NOMO-1 (cell line): ENCODE results near the gene SNX10.

Source experiments
- DNase-seq, 2 experiments: peaks; one replicate each; lab custom pipeline; 2025; ENCODE audit not compliant: unreplicated experiment in 2 of 2; lab: John Stamatoyannopoulos, UW

The SNX10 gene

DNA sequence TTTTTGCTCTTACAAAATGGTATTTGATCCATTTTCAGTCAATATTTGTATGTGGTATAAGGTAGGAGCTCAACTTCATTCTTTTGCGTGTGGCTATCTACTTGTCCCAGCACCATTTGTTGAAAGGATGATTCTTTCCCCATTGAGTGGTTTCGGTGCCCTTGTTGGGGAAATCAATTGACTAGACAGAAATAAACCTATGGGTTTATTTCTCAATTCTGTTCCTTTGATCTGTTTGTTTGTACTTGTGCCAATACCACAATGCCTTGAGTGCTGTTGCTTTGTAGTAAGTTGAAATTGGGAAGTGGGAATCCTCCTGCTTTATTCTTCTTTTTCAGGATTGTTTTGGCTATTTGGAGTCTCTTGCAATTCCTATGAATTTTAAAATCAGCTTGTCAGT, 41.0 kb downstream of the SNX10 start:
- peak in 1 of 2 experiments; percentile 31 for DNase-seq

GRCh38 chr7:26334166-26334859, 42.7 kb downstream of the SNX10 start:
- DNase-seq: peak in 1 of 2 experiments; percentile 48

GRCh38 chr7:26337232-26337865, 45.7 kb downstream of the SNX10 start:
- DNase-seq: peak in 1 of 2 experiments; percentile 70

GRCh38 chr7:26340476-26341018, 48.9 kb downstream of the SNX10 start:
- DNase-seq: no peak

GRCh38 chr7:26343320-26343832, 51.7 kb downstream of the SNX10 start:
- DNase-seq: no peak

DNA sequence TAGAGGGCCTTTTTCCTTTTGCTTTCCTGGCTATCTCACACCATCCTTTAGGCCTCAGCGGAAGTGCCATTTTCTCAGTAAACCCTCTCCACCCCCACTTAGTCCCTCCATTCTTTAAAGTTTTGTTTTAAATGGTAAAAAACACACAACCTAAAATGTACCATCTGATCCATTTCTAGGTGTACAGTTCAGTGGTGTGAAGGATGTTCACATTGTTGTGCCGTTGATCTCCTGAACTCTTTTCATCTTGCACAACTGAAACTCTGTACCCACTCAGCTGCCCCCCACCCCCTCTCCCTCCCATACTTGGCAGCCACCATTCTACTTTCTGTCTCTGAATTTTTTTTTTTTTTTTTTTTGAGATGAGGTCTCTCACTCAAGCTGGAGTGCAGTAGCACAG, 52.2 kb downstream of the SNX10 start:
- DNase-seq: no peak

GRCh38 chr7:26345202-26345601, 53.5 kb downstream of the SNX10 start:
- DNase-seq: no peak

- DNase-seq: no peak
Observed at GRCh38 chr7:26345837-26346236, 54.2 kb downstream of the SNX10 start.

- DNase-seq: no peak
Observed at GRCh38 chr7:26346611-26347203, 55.0 kb downstream of the SNX10 start.

GRCh38 chr7:26348234-26348851, 56.7 kb downstream of the SNX10 start:
- DNase-seq: no peak

DNA sequence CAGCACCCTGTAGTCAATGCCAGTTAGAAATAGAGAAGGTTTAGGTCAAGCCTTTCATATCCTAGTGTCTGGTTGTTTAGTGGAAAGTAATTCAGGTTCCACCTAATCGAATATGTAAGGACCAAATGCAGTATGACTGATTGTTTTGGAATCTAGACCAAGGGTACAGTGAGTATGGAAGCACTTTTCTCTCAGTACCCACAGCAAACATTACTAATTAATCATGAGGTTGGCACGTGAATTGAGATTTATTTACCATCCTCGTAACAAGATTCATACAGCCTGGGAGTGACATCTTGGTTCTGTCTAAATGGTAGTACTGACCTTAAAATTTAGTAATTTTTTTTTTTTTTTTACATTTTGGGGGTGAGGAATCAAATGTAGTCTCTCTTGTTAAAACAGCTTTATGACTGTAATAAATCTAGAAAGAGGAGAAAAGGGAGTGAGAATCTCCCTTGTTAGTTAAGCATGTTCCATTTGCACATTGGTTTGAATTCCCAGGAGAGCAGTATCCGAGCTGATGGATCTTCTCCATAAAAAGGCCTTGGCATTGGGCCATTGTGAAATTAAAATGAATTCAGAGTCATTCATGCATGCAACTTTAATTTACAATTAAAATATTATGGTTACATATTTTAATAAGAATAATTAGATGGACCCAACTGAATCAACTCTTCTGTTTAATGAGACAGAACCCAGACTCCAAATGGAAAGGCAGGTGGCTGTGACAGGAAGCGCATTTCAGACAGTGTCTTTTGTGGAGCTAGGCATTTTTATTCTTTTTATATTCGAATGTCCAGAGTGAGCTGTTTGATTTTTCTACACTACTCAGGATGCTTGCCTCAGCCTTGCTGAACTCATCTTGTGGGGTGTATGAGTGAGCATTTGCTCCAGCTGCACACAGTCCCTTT, 57.6 kb downstream of the SNX10 start:
- DNase-seq: no peak

DNA sequence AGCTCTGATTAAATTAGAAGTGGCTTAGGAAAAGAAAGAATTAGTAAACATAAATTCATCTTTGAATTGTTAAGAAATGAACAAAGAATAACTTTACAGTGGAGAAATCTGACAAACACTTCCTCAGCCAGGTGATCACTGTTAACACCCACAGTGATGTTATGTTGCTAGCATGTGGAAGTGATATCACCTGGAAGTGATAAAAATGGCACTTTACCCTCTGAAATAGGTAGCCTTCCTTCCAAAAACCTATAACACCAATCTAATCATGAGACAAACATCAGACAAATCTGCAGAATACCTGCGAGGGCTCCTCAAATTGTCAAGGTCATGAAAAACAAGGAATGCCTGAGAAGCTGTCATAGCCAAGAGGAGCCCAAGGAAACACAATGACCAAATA, 59.5 kb downstream of the SNX10 start:
- no peak for DNase-seq

- DNase-seq: no peak
Observed at GRCh38 chr7:26356229-26356628, 64.6 kb downstream of the SNX10 start.

GRCh38 chr7:26356929-26357798, 65.5 kb downstream of the SNX10 start:
- no peak for DNase-seq

DNA sequence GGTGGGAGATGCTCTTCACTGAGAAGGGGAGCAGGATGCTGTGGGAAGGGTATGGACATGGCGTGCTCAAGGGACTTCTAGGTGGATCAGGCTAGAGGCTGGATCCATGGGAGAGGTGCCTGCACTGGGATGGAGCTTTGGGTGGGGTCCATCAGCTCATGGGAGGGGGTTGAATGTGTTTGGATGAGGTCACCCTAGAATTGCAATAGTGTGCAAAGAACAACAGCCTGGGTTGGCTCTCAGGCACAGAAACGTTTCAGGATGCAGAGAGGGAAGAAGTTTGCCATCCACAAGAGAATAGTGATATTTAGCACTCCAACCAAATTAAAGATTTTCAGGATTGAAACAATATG, 66.1 kb downstream of the SNX10 start:
- DNase-seq: no peak

DNA sequence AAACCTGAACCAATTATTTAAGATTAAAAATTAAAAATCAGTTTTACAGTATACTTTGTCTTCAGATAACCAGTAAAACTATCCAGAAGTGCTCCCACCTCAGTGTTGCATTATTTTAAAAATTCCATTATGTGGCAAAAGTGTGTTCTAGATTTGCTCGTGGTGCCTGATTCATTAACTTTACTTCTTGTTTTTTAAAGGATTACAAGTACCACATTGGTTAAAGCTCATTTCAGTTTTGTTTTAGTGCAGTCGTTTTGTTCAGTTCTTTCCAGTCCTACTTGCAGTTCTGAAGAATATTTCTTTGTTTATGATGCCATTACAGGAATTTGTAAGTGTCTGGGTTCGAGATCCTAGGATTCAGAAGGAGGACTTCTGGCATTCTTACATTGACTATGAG, 69.0 kb downstream of the SNX10 start:
- DNase-seq: peak in 1 of 2 experiments; percentile 69

DNA sequence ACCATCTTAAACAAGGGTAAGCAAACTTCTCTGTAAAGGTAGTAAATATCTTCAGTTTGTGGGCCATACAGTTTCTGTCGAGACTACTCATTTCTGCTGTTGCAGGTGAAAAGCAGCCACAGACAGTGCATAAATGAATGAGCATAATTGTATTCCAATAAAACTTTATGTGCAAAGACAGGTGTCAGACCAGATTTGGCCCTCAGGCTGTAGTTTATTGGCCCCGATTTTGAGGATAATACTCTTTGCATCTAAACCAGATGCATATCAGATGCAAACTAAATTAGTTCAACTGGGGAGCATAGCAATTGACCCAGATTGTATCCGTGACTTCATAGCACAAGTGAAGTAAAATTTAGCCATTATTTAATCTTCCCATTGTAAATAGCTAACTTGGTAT, 70.0 kb downstream of the SNX10 start:
- no peak for DNase-seq

GRCh38 chr7:26363465-26363864, 71.8 kb downstream of the SNX10 start:
- no peak for DNase-seq
